ENCODE measurements around the gene ERBB4.

ERBB4 gene

GRCh38 chr2:211664321-211664720 is 874.3 kb downstream of the ERBB4 start (continued):
- TF ChIP-seq TCF4 (CRISPR knock-in tag; IDR thresholded peaks at IDR 0.05; ENCODE audit: borderline replicate concordance) (no peak), CREB5 (CRISPR knock-in tag; IDR thresholded peaks at IDR 0.05; ENCODE audit: low read depth) (no peak), RARB (CRISPR knock-in tag; IDR thresholded peaks at IDR 0.05) (no peak), BACH2 (CRISPR knock-in tag; IDR thresholded peaks at IDR 0.05; ENCODE audit: borderline replicate concordance) (no peak), ZFP30 (CRISPR knock-in tag; IDR thresholded peaks at IDR 0.05) (no peak), OSR1 (CRISPR knock-in tag; IDR thresholded peaks at IDR 0.05) (no peak), PPARA (CRISPR knock-in tag; IDR thresholded peaks at IDR 0.05; ENCODE audit: borderline replicate concordance) (no peak)

GRCh38 chr2:211654211-211654780 is 884.3 kb downstream of the ERBB4 start:
- ATAC-seq = no peak
- TF ChIP-seq PATZ1 (CRISPR knock-in tag; IDR thresholded peaks at IDR 0.05; ENCODE audit: borderline replicate concordance) (no peak), ZFP30 (CRISPR knock-in tag; IDR thresholded peaks at IDR 0.05) (no peak), CSRNP3 (CRISPR knock-in tag; IDR thresholded peaks at IDR 0.05) (no peak), ZFP3 (CRISPR knock-in tag; IDR thresholded peaks at IDR 0.05) (no peak), ARNTL (CRISPR knock-in tag; IDR thresholded peaks at IDR 0.05; ENCODE audit: borderline replicate concordance, low read depth) (no peak)

GRCh38 chr2:211652327-211652726 is 886.3 kb downstream of the ERBB4 start:
- ATAC-seq = no peak

More at GRCh38 chr2:211652327-211652726, 886.3 kb downstream of the ERBB4 start:
- TF ChIP-seq CREB5 (CRISPR knock-in tag; IDR thresholded peaks at IDR 0.05; ENCODE audit: low read depth) (no peak), PPARA (CRISPR knock-in tag; IDR thresholded peaks at IDR 0.05; ENCODE audit: borderline replicate concordance) (no peak), BACH2 (CRISPR knock-in tag; IDR thresholded peaks at IDR 0.05; ENCODE audit: borderline replicate concordance) (no peak), PATZ1 (CRISPR knock-in tag; IDR thresholded peaks at IDR 0.05; ENCODE audit: borderline replicate concordance) (no peak), ISL1 (CRISPR knock-in tag; IDR thresholded peaks at IDR 0.05) (no peak), TSHZ2 (CRISPR knock-in tag; IDR thresholded peaks at IDR 0.05) (no peak), SNAI2 (CRISPR knock-in tag; IDR thresholded peaks at IDR 0.05) (no peak), TCF4 (CRISPR knock-in tag; IDR thresholded peaks at IDR 0.05; ENCODE audit: borderline replicate concordance) (no peak), CSRNP3 (CRISPR knock-in tag; IDR thresholded peaks at IDR 0.05) (no peak), ZFP30 (CRISPR knock-in tag; IDR thresholded peaks at IDR 0.05) (no peak), GLIS3 (CRISPR knock-in tag; IDR thresholded peaks at IDR 0.05) (no peak), ZNF565 (CRISPR knock-in tag; conservative IDR thresholded peaks at IDR 0.05; ENCODE audit: low read depth) (no peak), ARNTL (CRISPR knock-in tag; IDR thresholded peaks at IDR 0.05; ENCODE audit: borderline replicate concordance, low read depth) (no peak), RARB (CRISPR knock-in tag; IDR thresholded peaks at IDR 0.05) (no peak)

Data from SK-N-SH treated with all-trans-retinoic acid at 6 μM for 48 hours (cell line).